Stimulated activated CD8-positive, alpha-beta memory T cell treated with anti-CD3 and anti-CD28 coated beads, Interleukin-4, amount 100 ng/mL, for 1 hour (primary cell): ENCODE data around the gene HMGCR.
"Not testable (repeated sequence)": the region's sequence is repeated elsewhere in the genome, so short reads cannot be mapped to it uniquely, and the experiment has no call there.

Source experiments
- DNase-seq, 2 donors: peaks; one replicate each; pipeline ENCODE4 v3.0.0-alpha.2; 2020; ENCODE audit warnings: low read depth in 2 of 2, low spot score in 1 of 2

The HMGCR gene

DNA sequence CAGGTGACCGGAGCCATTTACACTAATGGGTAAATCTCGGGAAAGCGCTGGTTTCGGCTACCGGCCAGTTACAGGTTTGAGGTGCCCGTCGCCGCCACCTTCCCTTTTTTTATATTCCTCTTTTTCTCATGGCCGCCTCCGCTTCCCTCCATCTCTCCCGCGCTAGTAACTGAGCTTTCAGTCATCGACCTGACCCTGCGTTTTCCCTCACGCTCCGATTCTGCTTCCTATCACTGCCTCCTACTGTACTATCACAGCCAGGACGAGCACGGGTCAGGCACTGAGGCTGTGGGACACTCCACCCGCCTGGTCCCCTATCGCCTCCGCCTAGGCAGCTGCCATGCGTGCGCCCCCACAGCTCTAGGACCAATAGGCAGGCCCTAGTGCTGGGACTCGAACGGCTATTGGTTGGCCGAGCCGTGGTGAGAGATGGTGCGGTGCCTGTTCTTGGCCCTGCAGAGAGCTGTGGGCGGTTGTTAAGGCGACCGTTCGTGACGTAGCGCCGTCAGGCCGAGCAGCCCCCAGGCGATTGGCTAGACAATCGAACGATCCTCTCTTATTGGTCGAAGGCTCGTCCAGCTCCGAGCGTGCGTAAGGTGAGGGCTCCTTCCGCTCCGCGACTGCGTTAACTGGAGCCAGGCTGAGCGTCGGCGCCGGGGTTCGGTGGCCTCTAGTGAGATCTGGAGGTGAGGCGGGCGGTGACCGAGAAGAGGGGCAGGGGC, at the start of gene HMGCR:
TSS of gene HMGCR (plus strand) at position 606 of the 722 bp plus-strand sequence. CDS start 5,386 bp downstream, outside the sequence.
- DNase-seq: peak; percentile 89 to 95

- not testable (repeated sequence) for DNase-seq
Observed at GRCh38 chr5:75291844-75292243, 45.2 kb upstream of the HMGCR start.

GRCh38 chr5:75300084-75300483, 36.9 kb upstream of the HMGCR start:
- no peak for DNase-seq

DNA sequence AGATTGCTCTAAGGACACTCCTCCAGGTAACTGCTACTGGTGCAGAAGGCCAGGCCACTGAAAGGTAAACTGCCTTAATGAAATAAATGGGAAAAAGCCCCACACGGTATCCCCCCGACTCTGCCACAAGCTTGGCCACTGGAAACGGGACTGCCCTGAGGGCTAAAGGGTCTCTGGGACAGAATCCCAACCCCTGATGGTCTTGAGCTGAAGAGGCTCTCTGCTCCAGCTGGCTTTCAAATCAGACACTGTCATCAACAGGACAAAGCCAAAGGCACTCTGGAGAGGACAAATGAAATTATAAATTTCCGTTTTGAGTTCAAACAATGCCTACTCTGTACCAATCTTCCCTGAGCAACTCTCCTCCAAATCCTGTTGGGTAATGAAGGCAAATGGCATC, 33.6 kb upstream of the HMGCR start:
- DNase-seq: no peak

- not testable (repeated sequence) for DNase-seq
Observed at GRCh38 chr5:75304486-75304885, 32.5 kb upstream of the HMGCR start.

GRCh38 chr5:75306746-75307145, 30.3 kb upstream of the HMGCR start:
- DNase-seq: no peak

GRCh38 chr5:75310212-75310611, 26.8 kb upstream of the HMGCR start:
- no peak for DNase-seq

- not testable (repeated sequence) for DNase-seq
Observed at GRCh38 chr5:75319148-75319547, 17.9 kb upstream of the HMGCR start.

DNA sequence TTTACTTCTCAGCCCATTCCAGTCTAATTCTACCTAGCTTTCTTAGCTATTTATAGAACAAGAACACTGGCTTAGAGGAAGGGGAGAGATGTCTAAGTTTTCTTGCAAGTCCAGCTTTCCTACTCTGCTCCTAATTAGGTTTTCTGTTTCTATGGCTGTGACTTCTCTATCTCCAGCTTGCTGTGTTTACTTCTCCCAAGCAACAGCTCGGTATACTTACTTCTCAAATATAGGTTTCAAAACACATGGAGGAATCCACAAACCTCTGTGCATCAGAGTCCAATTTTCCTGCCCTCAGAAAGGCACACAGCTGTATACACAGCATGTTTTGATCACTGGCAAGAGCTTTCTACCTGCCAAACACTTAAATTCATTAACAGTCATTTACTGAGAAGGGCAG, 17.4 kb upstream of the HMGCR start:
- no peak for DNase-seq

DNA sequence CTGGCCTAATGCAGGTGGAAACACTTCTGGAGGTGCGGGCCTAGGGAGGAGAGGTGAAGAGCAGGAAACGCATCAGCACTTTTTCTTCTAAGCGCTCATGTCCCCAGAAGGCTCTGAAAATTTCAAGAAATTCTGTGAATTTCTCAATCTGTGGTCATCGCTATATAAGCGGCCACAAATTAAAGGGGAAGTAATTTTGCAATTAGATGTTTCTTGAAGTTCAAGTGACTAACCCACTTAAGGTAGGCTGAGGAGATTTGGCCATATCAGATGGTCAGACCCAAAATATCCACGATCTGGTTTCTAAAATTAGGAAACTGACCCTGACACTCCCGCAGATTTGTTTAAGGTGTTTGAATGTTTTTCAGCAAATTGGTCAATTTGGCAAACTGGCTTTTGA, 16.6 kb upstream of the HMGCR start:
- DNase-seq: no peak

DNA sequence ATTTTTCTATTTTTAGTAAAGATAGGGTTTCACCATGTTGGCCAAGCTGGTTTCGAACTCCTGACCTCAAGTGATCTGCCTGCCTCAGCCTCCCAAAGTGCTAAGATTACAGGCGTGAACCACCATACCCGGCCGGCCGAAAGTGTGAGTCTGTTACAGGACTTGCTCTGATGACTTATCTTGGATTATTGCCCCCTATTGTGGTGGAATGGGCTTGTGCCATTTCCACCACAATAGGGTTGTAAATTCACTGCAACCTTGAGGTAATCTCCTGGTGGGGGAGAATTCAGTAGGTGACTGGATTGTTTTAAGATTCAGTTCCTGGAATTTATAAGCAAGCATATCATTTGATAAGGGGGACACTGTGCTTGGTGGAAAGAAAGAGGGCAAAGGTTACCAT, 15.0 kb upstream of the HMGCR start:
- DNase-seq: no peak

- no peak for DNase-seq
Observed at GRCh38 chr5:75324791-75325190, 12.2 kb upstream of the HMGCR start.

- DNase-seq: no peak
Observed at GRCh38 chr5:75325242-75325641, 11.8 kb upstream of the HMGCR start.

DNA sequence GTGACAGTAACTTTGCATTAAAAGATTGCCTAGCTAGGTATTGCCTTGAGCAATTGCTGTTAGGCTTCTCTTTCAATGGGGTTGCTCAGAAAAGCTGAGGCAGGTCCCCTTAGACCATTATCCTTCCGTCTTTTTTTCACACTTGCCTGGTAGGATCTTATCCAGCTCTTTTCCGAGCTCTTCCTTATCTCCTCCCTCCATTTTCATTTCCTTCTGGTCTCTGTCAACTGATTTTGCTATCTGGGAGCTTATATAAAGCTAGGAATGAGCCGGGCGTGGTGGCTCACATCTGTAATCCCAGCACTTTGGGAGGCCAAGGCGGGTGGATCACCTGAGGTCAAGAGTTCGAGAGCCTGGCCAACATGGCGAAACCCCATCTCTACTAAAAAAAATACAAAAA, 6.6 kb upstream of the HMGCR start:
- no peak for DNase-seq

- no peak for DNase-seq
Observed at GRCh38 chr5:75331095-75332090, 5.6 kb upstream of the HMGCR start.

DNA sequence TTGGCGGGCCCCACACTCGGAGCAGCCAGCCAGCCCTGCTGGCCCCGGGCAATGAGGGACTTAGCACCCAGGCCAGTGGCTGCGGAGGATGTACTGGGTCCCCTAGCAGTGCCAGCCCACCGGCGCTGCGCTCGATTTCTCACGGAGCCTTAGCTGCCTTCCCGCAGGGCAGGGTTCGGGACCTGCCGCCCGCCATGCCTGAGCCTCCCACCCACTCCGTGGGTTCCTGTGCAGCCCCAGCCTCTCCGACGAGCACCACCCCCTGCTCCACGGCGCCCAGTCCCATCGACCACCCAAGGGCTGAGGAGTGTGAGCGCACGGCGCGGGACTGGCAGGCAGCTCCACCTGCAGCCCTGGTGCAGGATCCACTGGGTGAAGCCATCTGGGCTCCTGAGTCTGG, 3.3 kb upstream of the HMGCR start:
- not testable (repeated sequence) for DNase-seq

- not testable (repeated sequence) for DNase-seq
Observed at GRCh38 chr5:75334413-75334812, 2.6 kb upstream of the HMGCR start.

DNA sequence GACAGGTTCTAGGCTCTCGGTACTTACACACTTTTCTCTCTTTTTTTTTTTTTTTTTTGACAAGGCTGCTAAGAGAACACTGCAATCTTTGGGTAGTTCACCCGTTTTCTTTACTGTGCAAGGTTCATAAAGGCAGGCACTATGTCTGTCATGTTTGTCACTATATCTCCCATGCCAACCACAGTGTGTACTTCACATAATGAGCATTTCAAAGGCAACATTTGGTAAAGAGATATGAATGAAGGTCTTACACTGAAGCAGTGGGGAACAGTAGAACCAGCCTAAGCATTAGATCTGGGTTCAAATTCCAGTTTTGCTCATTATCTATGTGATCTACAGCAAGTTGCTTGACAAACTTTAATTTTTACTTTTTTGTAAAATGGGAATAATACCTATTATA, 1.5 kb upstream of the HMGCR start:
- no peak for DNase-seq

DNA sequence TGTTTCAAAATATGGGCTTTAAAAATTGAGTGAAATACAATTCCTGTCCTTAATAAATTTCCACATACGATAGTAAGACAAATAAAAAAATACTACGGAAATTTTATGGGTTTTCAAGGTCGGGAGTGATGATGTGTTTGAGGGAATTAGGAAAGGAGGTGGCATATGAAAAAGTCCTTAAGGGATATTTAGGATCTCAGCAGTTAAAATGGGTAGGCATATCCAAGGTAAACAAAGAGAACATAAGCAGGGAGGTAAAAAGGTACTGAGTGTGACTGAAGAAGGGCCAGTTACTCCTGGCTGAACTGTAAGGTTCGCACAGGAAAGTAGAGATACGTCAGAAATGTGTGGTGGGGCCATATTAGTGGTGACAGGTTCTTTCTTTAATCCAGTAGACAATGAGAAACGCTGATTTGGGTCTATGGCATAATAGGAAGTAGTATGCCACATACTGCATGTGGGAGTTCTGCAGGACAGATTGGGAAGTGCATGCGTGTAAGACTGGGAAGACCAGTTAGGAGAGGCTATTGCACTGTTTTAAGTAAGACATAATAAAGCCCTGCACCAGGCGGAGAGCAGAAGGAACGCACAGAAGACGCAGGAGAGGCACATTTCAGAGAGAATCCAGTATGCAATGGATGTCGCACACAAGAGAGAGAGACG, 937 bp upstream of the HMGCR start:
- no peak for DNase-seq

DNA sequence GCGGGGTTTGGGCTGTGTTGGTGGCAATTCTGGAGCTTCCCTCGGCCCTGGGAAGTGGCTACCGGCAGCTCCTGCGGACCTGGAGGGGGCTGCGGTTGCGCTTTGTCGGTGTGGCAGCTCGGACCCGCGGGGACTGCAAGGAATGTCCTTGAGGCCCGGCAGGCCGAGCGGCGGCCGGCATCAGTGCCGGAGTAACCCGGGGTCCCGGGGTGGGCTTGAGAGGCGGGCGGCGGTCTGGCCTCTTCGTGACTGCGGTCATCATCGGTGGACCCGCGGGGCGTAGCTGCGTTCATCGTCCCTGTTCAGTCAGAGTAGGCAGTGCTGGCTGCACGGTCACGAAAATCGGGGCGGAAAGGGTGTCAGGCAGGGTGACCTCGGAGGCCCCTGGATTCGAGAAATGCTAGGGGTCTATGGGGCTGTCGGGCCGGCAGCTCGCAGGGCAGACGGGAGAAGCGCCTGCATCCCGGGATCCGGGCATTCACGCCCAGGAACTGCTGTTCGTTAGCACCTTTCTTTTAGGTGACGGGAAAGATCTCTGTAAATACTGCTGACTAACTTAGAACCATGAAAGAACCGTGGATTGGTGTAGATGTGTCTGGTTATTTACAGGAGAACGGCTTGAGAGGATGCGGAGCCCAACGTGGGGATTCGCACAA, 474 bp downstream of the HMGCR start:
- DNase-seq: peak; percentile 5 to 17

DNA sequence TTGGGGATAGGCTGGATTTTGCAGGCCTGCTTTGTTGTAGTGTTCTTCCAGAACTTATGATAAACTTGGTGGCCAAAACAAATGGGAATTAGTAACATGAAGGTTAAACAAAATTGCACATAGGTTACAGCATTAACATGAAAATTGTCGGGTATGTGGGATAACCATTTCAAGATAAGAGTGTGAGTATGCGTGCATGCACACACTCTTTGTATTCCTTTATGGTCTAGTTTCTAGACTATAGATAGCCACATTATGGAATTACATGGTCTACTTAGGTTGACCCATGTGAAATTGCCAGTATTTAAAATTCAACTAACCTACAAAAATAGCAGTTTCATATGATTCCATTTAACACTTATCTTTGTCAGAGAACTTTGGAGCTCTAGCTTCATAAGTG, 1.4 kb downstream of the HMGCR start:
- no peak for DNase-seq
